Tongue (tissue), 2 donors: ENCODE results near the gene ANAPC1. TPM values are rescaled to one million over a fixed set of nuclear protein-coding genes. Genes with fewer than 3 reads are reported as not detected.
"Not testable (repeated sequence)": the region's sequence is repeated elsewhere in the genome, so short reads cannot be mapped to it uniquely, and the experiment has no call there.

Experiments used
- DNase-seq: peaks from one replicate; pipeline ENCODE4 v3.0.0-alpha.2; 2015
- total RNA-seq: library from RNA; depleted of rRNA; stranded (reverse); fragments of >200 nt; gene quantifications from one replicate; pipeline ENCODE4 v1.2.3, GENCODE V29; 2014

Gene ANAPC1
- total RNA-seq, 1 donor from 2014 or later, result 56.4 TPM

DNA sequence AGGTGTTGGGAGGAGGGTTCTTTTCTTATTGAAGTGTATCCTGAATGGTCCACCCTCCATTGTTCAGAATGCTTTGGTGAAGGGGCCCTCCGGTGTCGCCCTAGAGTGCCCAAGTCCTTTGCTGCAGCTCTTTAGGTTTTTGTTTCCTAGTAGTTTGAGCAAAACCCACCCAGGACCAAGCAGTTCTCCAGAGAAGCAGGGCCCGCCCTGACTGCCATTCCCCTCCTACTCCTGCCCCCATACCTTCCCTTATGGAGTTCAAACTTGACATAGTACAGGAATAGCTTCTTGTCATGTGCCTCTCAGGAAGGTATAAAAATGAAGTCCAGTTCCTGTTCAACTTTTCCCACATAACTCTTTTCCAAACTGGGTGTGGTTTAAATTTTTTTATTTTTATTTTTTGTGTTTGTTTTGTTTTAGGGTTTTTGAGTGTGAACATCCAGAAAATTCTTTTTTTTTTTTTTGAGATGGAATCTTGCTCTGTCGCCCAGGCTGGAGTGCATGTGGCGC, 20.0 kb upstream of the ANAPC1 start:
- no peak for DNase-seq

DNA sequence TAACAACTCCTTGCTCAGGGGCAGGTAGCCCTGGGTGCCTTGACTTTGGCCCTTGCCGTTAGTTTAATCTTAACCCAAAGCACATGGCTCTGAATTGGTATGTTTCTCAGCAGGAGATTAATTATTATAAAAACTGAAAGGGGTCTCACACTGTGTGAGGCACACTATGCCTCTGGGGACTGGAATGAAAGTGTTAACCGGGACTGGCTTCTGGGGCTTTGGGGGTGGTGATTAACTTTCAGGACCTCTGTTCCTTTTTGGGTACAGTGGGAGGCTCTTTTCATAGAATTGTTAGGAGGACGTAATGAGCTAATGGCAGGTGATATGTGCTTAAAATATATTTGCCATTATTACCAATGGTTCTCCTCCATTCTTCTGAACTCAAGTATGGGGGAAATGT, 19.5 kb upstream of the ANAPC1 start:
- DNase-seq, result no peak

DNA sequence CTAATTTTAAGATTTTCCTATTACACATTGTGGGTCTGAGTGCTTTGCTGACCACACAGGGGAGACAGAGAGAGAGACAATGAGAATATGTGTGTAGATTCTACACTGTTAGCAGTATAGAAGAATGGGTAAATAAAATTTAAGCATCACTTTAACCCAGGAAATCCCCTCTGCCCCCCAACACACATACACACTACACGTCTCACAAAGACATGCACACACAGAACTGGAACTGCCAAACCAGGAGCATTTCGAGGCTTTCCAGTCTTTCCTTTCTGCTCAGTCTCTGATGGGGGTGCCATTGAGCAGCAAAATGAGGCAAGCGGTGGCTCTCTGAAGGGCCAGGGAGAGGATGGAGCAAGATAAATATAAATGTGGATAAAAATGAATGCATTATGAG, 16.9 kb upstream of the ANAPC1 start:
- DNase-seq, result peak; percentile 48

DNA sequence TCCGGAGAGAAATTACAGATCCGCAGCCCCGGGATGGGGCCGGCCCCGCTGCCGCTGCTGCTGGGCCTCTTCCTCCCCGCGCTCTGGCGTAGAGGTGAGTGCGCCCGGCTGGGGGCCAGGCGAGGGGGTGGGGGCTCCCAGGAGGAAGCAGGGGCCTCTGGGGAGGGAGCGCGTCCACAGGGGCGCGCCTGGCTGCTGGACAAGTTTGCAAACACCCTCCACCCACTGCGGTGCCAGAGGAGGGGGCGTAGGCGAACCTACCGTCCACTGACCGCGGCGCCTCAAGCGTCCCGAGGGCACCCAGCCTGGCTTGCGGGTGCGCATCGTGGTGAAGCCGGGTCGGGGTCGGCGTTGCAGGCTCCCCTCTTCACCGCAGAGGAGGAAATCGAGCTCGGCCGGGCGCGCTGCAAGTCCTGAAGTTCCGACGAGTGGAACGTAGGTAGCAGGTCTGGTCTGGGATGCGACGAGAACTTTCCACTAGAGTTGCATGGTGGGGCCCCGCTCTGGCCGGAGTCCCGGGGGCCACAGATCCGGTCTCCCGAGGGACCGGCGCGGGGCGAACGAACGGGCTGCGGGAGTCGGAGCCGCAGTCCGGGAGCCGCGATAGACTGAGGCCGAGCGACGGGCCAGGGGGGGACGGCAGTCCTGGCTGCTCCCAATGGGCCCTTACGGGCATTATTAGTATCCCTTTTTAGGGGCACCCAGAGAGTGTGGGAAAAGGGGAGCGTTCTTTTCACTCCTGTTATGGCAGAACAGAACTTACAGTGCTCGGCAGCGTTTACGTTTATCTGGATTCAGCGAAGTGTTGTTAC, 14.9 kb upstream of the ANAPC1 start:
- peak; percentile 38 for DNase-seq

DNA sequence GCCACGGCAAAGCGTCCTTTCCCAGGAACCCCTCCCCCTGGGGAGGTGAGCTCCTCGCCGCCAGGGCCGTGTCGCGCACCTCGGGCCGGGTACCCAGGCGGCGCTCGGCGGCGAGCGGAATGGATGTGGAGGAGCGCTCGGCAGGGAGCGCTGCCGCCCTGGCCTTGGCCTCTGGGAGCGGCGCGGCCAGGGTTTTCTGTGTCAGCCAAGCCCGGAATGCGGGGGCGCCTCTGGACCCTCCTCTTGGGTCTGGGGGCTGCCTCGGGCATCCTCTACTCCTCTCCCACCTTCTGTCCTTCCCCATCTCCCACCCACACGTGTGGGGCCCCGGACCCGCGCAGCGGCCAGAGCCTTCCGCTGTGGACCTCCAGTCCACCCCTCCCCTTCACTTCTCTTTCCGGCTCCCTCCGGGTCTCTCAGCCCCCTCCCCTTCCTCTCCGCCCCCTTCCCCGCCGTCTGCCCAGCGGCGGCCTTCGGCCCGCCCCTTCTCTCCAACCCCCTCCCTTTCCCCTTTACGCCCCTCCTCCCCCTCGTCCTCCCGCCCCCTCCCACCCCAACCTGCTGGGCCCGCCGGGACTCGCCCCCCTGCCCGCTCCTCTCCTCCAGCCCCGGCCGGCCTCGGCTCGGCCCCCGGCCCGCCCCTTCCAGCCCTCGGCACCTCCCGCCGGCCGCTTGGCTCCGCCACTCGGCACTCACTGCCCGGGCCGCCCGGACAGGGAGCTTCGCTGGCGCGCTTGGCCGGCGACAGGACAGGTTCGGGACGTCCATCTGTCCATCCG, 14.1 kb upstream of the ANAPC1 start, which contains the start of gene MERTK:
Gene MERTK (plus strand): TSS at position 684 of the 779 bp plus-strand sequence. CDS start 129 bp downstream, outside the sequence.
- peak; percentile 96 for DNase-seq

DNA sequence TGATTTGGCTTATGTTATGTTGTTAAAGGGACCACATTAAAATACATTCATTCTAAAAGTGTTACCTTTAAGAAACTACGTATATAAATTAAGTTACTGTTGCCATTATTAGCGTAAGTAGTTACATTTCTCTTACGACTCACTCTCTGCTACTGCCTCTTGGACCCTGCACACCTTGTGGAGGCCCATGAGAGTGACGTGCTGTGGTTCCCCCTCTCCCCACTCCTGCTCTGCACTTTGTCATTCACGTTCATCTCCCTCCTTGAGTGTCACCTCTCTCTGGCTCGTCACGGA, 13.6 kb upstream of the ANAPC1 start:
- DNase-seq, result no peak

DNA sequence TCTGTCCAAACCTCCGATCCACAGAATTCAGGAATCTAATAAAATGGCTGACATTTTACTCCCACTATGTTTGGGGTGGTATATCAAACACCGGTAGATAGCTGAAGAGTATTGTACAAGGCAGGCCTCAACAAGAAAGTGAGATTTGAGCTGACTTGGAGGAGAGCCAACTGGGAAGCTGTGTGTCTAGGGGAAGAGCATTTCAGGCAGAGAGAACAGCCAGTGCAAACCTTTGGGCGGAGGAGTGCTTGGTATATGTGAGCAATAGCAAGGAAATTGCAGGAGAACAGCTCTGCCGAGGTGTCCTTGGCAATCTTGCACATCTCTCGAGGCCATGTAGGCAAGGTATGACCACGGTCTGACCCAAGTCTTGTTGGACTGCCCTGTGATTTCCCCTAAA, 12.6 kb upstream of the ANAPC1 start:
- no peak for DNase-seq

DNA sequence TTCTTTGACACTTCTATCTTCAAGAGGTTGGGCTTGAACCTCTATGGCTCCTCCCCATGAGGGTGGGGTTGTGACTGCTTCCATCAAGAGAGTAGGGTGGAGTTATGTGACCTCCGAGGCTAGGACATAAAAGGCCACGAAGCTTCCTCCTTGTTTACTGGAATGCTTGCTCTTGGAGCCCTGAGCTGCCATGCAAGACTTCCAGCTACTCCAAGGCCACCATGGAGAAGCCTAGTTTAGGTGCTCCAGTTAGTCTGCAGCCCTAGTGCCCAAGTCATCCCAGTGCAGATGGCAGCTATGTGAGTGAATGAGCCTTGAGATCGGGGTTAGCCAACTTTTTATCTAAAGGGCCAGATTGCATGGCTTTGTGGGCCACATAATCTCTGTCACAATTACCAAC, 12.0 kb upstream of the ANAPC1 start:
- DNase-seq, result no peak

DNA sequence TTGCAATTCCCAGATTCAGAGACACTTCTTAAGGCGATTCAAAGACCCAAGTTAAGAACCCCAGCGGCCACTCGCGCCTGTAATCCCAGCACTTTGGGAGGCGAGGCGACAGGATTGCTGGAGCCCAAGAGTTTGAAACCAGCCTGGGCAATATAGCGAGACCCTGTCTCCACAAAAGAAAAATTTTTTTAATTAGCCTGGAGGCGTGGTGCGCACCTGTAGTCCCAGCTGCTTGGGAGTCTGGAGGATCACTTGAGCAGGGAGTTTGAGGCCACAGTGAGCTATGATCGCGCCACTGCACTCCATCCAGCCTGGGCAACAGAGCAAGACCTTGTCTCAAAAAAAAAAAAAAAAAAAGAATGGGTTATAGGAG, 585 bp upstream of the ANAPC1 start:
- no peak for DNase-seq

DNA sequence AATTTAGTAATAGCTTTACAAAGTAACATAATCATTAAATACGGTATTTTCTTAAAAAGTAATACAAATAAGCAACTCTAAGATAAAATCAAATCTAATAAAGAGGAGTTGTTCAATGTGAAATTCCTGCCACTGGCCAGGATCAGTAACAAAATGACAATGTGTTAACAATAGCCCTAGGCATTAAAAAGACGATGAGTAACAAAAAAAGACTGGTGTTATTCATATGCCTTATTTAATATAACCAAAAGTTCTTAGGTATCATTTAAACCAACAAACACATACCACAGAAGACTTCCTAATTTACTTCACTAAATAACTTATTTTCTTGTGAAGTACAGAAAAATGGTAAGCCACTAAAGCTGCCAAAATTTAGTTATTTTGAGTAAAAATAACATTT, 11.2 kb downstream of the ANAPC1 start:
- not testable (repeated sequence) for DNase-seq

DNA sequence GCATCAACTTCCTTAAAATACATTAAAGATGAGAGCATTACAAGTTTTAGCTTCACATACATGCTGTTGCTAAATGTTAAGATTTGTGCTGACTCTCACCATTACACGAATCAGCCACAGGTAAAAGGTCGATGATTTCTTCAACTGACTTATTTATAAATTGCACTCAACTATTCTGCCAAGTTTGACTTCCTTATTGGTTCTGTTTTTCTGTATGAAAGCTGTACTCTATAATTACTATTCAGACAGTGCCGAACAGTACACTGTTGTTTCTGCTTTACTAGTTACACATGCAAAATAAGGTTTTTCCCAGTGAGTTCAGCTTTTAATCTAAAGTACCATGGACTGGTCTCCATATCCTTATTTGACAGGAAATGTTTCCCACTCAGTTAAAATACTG, 18.9 kb downstream of the ANAPC1 start:
- not testable (repeated sequence) for DNase-seq

DNA sequence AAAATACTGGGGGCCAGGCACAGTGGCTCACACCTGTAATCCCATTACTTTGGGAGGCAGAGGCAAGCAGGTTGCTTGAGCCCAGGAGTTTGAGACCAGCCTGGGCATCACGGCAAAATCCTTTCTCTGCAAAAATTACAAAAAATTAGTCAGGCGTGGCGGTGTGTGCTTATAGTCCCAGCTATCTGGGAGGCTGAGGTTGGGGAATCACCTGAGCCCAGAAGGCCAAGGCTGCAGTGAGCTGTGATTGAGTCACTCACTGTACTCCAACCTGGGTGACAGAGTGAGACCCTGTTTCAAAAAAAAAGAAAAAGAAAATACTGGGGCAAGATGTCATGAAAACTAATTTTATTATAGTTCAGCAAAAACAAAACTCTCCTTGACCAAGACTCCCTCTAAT, 24.0 kb downstream of the ANAPC1 start:
- not testable (repeated sequence) for DNase-seq

DNA sequence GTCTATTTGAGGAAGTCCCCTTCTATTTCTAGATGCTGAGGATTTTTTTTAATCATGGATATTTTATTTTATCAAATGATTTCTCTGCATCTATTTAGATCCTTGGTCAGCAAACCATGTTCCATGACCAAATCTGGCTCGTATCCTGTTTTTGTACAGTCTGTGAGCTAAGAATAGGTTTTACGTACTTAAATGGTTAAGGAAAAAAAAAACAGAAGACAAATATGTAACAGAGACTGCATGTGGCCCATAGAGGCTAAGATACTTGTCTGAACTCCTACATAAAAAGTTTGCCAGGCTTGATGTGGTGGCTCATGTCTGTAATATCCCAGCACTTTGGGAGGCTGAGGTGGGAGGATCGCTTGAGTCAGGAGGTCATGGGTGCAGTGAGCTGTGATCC, 31.4 kb downstream of the ANAPC1 start:
- DNase-seq, result not testable (repeated sequence)

DNA sequence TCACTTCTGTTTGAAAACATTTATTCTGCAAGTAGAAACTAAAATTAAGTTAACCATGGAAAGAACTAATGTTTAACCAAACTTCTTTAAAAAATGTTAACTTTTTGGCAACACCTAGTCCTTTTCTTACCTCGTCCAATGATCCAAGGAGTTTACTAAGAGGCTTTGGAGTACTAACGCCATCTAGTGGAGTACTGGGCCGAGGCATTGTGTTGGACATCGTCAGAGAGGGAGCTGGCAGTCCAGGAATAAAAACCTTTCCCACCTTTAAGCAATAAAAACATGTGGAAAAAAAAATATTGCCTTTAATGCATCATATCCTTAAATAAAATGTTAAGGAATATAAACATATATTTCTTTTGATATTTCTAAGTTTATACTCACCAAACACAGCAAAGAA, 33.3 kb downstream of the ANAPC1 start:
- DNase-seq, result peak; percentile 60

DNA sequence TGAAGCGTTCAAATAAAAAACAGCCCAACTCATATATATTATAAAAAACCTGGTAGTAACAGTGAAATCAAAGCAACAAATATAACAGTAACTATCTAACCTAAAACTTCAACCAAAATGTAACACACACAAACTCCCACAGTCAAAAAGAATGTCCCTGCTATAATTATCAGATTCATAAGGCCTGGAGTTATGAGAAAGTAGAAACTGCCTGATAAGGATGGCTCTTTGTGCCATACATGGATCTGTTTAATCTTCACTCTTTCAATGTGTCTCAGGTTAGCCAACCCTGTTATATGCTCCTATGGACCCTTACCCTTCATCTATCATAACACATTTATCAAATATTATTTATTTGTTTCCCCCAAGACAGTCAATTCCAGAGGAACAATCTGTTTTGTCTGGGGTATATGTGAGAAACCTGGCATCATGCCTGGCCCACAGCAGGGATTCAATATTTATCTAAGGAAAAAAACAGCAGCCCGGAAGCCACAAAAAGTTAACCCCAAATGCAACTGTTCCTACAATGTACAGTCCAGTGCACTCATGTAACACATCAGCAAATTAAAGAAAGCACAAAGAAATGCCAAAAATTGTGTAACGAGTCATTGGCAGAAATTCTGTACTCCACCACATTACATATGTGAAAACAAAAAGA, 44.2 kb downstream of the ANAPC1 start:
- not testable (repeated sequence) for DNase-seq

DNA sequence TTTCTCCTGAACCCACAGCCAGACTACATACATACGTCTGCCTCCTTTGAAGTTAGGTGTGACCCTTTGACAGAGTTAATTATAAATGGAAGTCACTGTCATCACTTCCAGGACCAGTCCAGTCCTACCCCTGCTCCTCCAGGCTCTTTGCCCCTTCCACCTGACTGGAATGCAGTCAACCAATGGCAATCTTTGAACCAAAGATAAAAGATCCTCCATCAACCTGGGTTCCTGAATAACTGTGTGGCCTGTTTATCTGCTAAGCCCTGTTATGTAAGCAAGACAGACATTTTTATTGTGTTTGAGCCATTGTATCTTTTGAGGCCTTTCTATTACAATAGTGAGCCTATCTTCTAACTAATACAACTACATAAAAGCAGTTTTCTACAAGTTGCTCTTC, 45.0 kb downstream of the ANAPC1 start:
- not testable (repeated sequence) for DNase-seq

DNA sequence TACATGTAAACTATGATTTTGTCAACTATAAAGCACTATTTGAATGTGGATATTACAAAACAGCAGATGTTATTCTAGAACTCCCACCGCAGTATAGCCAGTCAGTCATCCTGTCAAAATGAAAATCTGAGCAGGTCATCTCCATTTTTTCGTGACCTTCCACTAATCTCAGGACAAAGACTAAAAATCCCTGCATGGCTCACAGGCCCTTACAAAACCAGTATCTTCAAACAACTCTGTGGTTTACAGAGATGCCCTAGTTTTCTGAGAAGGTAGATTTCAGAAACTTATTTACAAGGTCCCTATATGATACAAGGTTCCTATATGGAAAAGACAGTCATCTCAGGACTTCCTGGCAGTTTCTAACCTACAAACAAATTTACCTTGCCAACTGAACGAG, 49.8 kb downstream of the ANAPC1 start:
- not testable (repeated sequence) for DNase-seq

DNA sequence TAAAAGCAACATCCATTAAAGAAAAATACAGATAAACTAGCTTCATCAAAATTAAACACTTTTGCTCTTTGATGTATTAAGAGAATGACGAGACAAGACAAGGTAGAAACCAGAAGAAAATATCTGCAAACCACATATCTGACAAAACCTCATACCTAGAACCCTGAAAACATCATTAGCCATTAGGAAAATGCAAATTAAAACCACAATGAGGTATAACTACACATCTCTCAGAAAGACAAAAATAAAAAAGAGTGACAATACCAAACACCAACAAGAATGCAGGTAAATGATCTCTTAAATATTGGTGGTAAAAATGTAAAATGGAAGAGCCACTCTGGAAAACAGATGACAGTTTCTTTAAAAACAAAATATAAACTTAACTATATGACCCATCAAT, 53.5 kb downstream of the ANAPC1 start:
- DNase-seq, result not testable (repeated sequence)

DNA sequence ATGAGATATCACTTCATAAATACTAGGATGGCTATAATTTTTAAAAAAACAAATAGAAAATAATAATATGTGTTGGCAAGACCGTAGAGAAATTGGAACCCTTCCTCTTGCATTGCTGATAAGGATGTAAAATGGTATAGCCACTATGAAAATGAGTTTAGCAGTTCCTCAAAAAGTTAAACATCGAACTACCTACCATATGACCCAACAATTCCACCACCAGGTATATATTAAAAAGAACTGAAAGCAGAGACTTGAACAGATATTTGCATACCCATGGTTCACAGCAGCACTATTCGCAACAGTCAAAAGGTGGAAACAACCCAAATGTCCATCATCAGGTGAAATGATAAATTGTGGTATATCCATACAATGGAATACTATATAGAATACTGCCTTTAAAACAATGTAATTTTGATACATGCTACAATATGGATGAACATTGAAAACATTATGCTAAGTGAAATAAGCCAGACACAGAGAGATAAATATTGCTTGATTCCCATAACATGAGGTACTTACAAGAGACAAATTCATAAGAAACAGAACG, 55.7 kb downstream of the ANAPC1 start:
- not testable (repeated sequence) for DNase-seq

DNA sequence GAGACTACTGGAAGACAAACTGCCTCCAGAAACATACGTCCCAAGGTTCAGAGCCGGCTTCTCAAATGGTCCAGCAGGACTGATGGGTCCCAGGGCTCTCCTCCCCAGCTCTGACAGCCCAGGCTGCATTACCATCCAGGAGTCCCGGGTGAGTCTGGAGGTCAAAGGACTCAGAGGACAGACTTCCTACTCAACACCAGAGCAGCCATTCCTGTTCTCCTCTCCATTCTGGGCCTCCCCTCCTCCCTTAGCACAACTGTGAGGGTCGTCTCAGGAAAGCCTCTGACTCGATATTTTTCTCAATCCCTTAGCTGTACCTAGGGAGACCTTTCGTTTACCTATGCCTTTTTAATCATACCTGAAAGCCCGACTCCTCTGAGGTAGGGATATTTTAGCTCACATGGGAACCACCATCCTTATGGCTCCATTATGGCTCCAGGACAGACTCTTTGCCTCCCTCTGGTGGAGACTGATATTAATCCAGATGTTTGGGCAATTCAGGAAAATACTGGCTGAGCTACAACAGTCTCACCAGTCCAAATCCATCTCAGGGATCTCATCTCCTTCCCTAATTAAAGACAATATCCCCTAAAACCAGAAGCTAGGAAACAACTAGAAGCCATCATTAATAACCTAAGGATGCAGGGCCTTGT, 70.9 kb downstream of the ANAPC1 start:
- not testable (repeated sequence) for DNase-seq

DNA sequence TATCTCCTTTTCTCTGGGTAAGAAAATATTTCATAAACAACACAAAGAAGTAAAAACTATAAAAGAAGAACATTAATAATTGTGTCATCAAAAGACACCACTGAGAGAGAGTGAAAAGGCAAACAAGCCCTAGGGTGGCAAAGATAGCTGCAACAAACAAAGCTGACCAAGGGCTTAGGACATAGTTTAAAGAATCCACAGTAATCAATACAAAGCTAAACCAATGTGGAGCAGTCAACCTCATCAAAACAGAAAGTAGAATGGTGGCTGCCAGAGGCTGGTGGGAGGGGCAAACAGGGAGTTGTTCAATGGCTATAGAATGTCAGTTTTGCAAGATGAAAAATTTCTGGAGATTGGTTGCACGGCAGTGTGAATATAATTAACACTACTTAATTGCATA, 93.4 kb downstream of the ANAPC1 start:
- DNase-seq, result not testable (repeated sequence)

DNA sequence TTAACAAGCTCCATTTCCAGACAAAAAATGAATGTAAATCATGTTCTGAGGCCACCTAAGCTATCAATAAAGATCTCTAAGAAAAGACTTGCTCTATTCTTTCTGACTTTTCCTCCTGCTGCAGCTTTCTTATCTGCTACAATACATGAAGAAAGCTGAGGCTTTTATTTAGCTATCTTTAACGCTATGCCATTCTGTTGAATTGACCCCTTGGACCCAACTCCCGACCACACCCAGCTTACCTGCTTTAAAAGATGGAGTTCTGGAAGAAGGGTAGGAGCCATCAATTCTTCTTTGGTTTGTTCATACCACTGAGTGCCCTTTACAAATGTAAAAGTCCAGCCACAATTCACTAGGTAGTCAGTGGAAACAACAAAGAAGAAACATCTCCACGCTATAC, 99.9 kb downstream of the ANAPC1 start:
- not testable (repeated sequence) for DNase-seq
